ENCODE data around the gene DLGAP1.

DNA sequence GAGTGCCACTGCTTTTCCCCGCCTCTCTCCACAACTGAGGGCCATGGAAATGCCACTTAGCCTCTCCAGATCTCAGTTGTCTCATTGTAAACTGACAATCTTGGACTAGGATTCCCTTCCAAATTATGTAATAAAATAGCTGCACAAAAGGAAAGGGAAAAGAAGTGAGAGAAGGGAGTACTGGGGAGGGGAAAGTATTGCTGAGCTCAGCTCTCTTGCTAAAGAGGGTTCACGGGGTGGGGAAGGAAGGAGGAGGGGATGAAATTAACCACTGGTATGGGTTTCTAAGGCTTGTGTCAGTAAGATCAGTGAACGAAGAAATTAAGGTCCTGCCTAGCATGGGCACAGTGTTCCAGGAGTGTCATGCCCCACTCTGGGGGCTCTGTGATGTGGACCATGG, 587.9 kb downstream of the DLGAP1 start:
- TF ChIP-seq, protein P1, sequence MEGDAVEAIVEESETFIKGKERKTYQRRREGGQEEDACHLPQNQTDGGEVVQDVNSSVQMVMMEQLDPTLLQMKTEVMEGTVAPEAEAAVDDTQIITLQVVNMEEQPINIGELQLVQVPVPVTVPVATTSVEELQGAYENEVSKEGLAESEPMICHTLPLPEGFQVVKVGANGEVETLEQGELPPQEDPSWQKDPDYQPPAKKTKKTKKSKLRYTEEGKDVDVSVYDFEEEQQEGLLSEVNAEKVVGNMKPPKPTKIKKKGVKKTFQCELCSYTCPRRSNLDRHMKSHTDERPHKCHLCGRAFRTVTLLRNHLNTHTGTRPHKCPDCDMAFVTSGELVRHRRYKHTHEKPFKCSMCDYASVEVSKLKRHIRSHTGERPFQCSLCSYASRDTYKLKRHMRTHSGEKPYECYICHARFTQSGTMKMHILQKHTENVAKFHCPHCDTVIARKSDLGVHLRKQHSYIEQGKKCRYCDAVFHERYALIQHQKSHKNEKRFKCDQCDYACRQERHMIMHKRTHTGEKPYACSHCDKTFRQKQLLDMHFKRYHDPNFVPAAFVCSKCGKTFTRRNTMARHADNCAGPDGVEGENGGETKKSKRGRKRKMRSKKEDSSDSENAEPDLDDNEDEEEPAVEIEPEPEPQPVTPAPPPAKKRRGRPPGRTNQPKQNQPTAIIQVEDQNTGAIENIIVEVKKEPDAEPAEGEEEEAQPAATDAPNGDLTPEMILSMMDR (IDR thresholded peaks at IDR 0.05), result no peak
- TF ChIP-seq POLR2AphosphoS5 (IDR thresholded peaks at IDR 0.05), result no peak
- TF ChIP-seq POLR2A (IDR thresholded peaks at IDR 0.05), result no peak

Measured in gastroesophageal sphincter (tissue), 3 donors.